T-cell (primary cell): ENCODE results near the gene CDC42BPG. TPM values are rescaled to one million over a fixed set of nuclear protein-coding genes. Genes with fewer than 3 reads are reported as not detected.
A peak's percentile ranks its signal among the peaks of the same experiment; 100 is the strongest.

Experiments used
- ATAC-seq, 4 experiments: fragments of 200-7000 bp in 3 of 4; fragments of 150-1000 bp in 1 of 4; cut with Tn5 transposase; replicated peaks in 1 of 4; 1 replicate in 3 of 4; 2 replicates in 1 of 4; pipeline ENCODE4 v1.10.0; 2021; ENCODE audit warnings: moderate library complexity in 3 of 4, mild to moderate bottlenecking in 2 of 4, moderate number of reproducible peaks in 1 of 4
- CTCF ChIA-PET, 2 donors: fragments of 300-600 bp; sonication (Branson Sonifier 250); formaldehyde crosslinking; loops; one replicate each; lab custom pipeline; 2022; ENCODE audit warnings: antibody characterized with exemption in 2 of 2; lab: Charles Lee
- POLR2A ChIA-PET, 2 donors: fragments of 300-600 bp; sonication (Branson Sonifier 250); formaldehyde crosslinking; loops; one replicate each; lab custom pipeline; 2022; ENCODE audit warnings: antibody characterized with exemption in 2 of 2; lab: Charles Lee
- DNase-seq, 35 experiments: peaks; one replicate each; pipeline versions ENCODE4 v3.0.0 to v3.0.0-alpha.2; 2013 to 2023
- H3K27ac ChIP-seq: one replicate; pipeline ENCODE4 v1.5.1; 2013; ENCODE audit warnings: low read length
- H3K27me3 ChIP-seq, 2 experiments: replicated peaks in 1 of 2; 1 replicate in 1 of 2; 2 replicates in 1 of 2; pipeline versions ENCODE4 v1.6.1 to v1.7.0; 2013; ENCODE audit warnings: low read length in 1 of 2, mixed read lengths in 1 of 2; ENCODE audit not compliant: control insufficient read depth in 2 of 2, insufficient read depth in 2 of 2; ENCODE audit errors: extremely low read depth in 1 of 2
- H3K36me3 ChIP-seq, 2 donors: 1 replicate in 1 of 2; 2 replicates in 1 of 2; pipeline versions ENCODE4 v1.6.1 to v1.7.0; 2013; ENCODE audit warnings: low read length in 1 of 2; ENCODE audit not compliant: control insufficient read depth in 2 of 2, insufficient read depth in 1 of 2; ENCODE audit errors: extremely low read depth in 1 of 2
- H3K4me1 ChIP-seq, 2 experiments: 1 replicate in 1 of 2; 2 replicates in 1 of 2; pipeline versions ENCODE4 v1.6.1 to v1.7.0; 2013; ENCODE audit warnings: low read length in 2 of 2, mixed read lengths in 1 of 2; ENCODE audit not compliant: insufficient read depth in 2 of 2, control insufficient read depth in 1 of 2; ENCODE audit errors: extremely low read depth in 1 of 2
- H3K4me3 ChIP-seq, 2 donors: 1 replicate in 1 of 2; 2 replicates in 1 of 2; pipeline versions ENCODE4 v1.5.1 to v1.7.0; 2013; ENCODE audit warnings: mild to moderate bottlenecking in 2 of 2, low read length in 1 of 2, moderate library complexity in 1 of 2; ENCODE audit not compliant: control insufficient read depth in 1 of 2; ENCODE audit errors: extremely low read depth in 1 of 2
- H3K9me3 ChIP-seq: 2 replicates; pipeline ENCODE4 v1.7.0; 2013
- H3K27ac Mint-ChIP-seq, 2 donors: one replicate each; pipeline ENCODE4 v1.8.0; 2020 to 2021; ENCODE audit warnings: mild to moderate bottlenecking in 2 of 2, mixed read lengths in 2 of 2
- H3K27me3 Mint-ChIP-seq, 2 donors: one replicate each; pipeline ENCODE4 v1.8.0; 2021 to 2022; ENCODE audit warnings: mixed read lengths in 2 of 2
- H3K36me3 Mint-ChIP-seq: one replicate; pipeline ENCODE4 v1.8.0; 2021; ENCODE audit warnings: mixed read lengths
- H3K4me1 Mint-ChIP-seq, 3 donors: one replicate each; pipeline ENCODE4 v1.8.0; 2020 to 2022; ENCODE audit warnings: mixed read lengths in 3 of 3, mild to moderate bottlenecking in 1 of 3
- H3K4me3 Mint-ChIP-seq, 3 donors: one replicate each; pipeline ENCODE4 v1.8.0; 2020 to 2022; ENCODE audit warnings: mild to moderate bottlenecking in 3 of 3, mixed read lengths in 3 of 3, moderate library complexity in 3 of 3
- H3K9me3 Mint-ChIP-seq, 3 donors: one replicate each; pipeline ENCODE4 v1.8.0; 2020 to 2022; ENCODE audit warnings: mixed read lengths in 3 of 3
- WGBS: methylation state at CpG from one replicate; pipeline ENCODE4 v1.1.5; 2013; ENCODE audit warnings: missing lambda C conversion rate; ENCODE audit not compliant: insufficient coverage; 5-methylcytosine and 5-hydroxymethylcytosine counted together
- total RNA-seq, 35 experiments: library from RNA in 6 of 35; stranded (reverse) in 6 of 35; fragments of 120-200 nt in 1 of 35; gene quantifications; one replicate each; pipeline versions ENCODE4 v1.2.1 to v1.2.4 and lab custom pipeline; 2013 to 2026

Gene CDC42BPG
- total RNA-seq, 5 donors from 2014 or later (not counting 1 experiment from before 2014, with no cell fraction given) = 7.4 to 10.5 (median 9.1) TPM

- peak in 3 of 4 experiments; percentile 43 to 54 (median 54) for ATAC-seq
- Histone ChIP-seq H3K27me3 (no peaks in the 10 kb centered on the region), H3K27ac (peak overlapping the region; percentile 89), H3K36me3 (peaks cover 7 to 30% of the 10 kb centered on the region in 2 donors), H3K9me3 (no peaks in the 10 kb centered on the region), H3K4me3 (peak overlapping the region; percentile 29 to 39), H3K4me1 (peaks cover 67 to 100% of the 10 kb centered on the region in 2 experiments)
- Mint-ChIP-seq H3K27me3 (no peaks in the 10 kb centered on the region), H3K36me3 (peaks cover 25% of the 10 kb centered on the region), H3K4me1 (peaks cover 88 to 94% (median 93%) of the 10 kb centered on the region in 3 donors), H3K27ac (peak overlapping the region; percentile 98 to 99), H3K9me3 (no peaks in the 10 kb centered on the region), H3K4me3 (peak overlapping the region; percentile 68 to 82 (median 74))
- CTCF ChIA-PET = interaction anchor here in 1 of 2 donors (0.6 to 1.6 kb wide), 3 partner anchors 11 to 35 kb away, joined by 3 to 5 read pairs (median 3); no protein-coding TSS in a partner anchor
- peak in 3 of 35 experiments; percentile 16 to 41 (median 37) for DNase-seq
- 19% methylated on average over 8 of the region's 18 CpGs for WGBS
- POLR2A ChIA-PET = interaction anchor here (0.5 to 2.1 kb wide), 3 partner anchors 10 to 78 kb away, joined by 3 to 7 read pairs (median 4); no protein-coding TSS in a partner anchor
Observed at GRCh38 chr11:64864473-64865285, 20.2 kb upstream of the CDC42BPG start.

- Mint-ChIP-seq H3K27ac (peak overlapping the region; percentile 98 to 99), H3K4me1 (peaks cover 88 to 94% (median 94%) of the 10 kb centered on the region in 3 donors), H3K4me3 (peak overlapping the region; percentile 68 to 82 (median 74)), H3K36me3 (peaks cover 25% of the 10 kb centered on the region), H3K9me3 (no peaks in the 10 kb centered on the region), H3K27me3 (no peaks in the 10 kb centered on the region)
- ChIA-PET CTCF (interaction anchor here in 1 of 2 donors (0.6 to 1.8 kb wide), 3 partner anchors 11 to 24 kb away, joined by 3 to 5 read pairs (median 3); no protein-coding TSS in a partner anchor), POLR2A (interaction anchor here in 1 of 2 donors (0.6 kb wide), 1 partner anchor 10 kb away, joined by 3 read pairs; no protein-coding TSS in a partner anchor)
- peaks cover 7 to 26% of the 10 kb centered on the region in 2 donors for H3K36me3 ChIP-seq
- H3K27ac ChIP-seq = peak overlapping the region; percentile 89
- WGBS = 48% methylated on average over 9 of the region's 9 CpGs
- H3K9me3 ChIP-seq = no peaks in the 10 kb centered on the region
- H3K4me3 ChIP-seq = peak overlapping the region; percentile 11 to 39
- DNase-seq (no peak), ATAC-seq (no peak)
- peaks cover 70 to 100% of the 10 kb centered on the region in 2 experiments for H3K4me1 ChIP-seq
- H3K27me3 ChIP-seq = no peaks in the 10 kb centered on the region
Observed at GRCh38 chr11:64864135-64864472, 19.7 kb upstream of the CDC42BPG start.

GRCh38 chr11:64863391-64864060 lies 19.1 kb upstream of the CDC42BPG start:
- Histone ChIP-seq H3K36me3 (peaks cover 7 to 28% of the 10 kb centered on the region in 2 donors), H3K27ac (peak overlapping the region; percentile 89), H3K4me1 (peaks cover 68 to 100% of the 10 kb centered on the region in 2 experiments), H3K27me3 (no peaks in the 10 kb centered on the region), H3K9me3 (no peaks in the 10 kb centered on the region), H3K4me3 (peak overlapping the region; percentile 35 to 39)
- peaks cover 88 to 94% (median 94%) of the 10 kb centered on the region in 3 donors for H3K4me1 Mint-ChIP-seq
- ATAC-seq = no peak
- no peak for DNase-seq
- 79% methylated on average over 22 of the region's 23 CpGs for WGBS
- H3K27me3 Mint-ChIP-seq = no peaks in the 10 kb centered on the region
- peak overlapping the region; percentile 98 to 99 for H3K27ac Mint-ChIP-seq
- peaks cover 27% of the 10 kb centered on the region for H3K36me3 Mint-ChIP-seq
- ChIA-PET POLR2A (interaction anchor here in 1 of 2 donors (0.6 to 1.0 kb wide), 2 partner anchors 10 to 14 kb away, joined by 3 to 4 read pairs; no protein-coding TSS in a partner anchor), CTCF (interaction anchor here (0.5 to 1.8 kb wide), 5 partner anchors 10 to 24 kb away, joined by 3 to 5 read pairs (median 3); no protein-coding TSS in a partner anchor)
- H3K9me3 Mint-ChIP-seq = no peaks in the 10 kb centered on the region
- H3K4me3 Mint-ChIP-seq = peak overlapping the region; percentile 68 to 82 (median 74)

- Histone ChIP-seq H3K4me1 (peaks cover 69 to 100% of the 10 kb centered on the region in 2 experiments), H3K27me3 (no peaks in the 10 kb centered on the region), H3K9me3 (no peaks in the 10 kb centered on the region), H3K36me3 (peaks cover 7 to 25% of the 10 kb centered on the region in 2 donors), H3K4me3 (peak overlapping the region; percentile 13 to 35), H3K27ac (peak overlapping the region; percentile 89)
- ATAC-seq = no peak
- WGBS = 46% methylated on average over 4 of the region's 9 CpGs
- no peaks in the 10 kb centered on the region for H3K27me3 Mint-ChIP-seq
- H3K4me1 Mint-ChIP-seq = peaks cover 86 to 94% (median 92%) of the 10 kb centered on the region in 3 donors
- ChIA-PET POLR2A (interaction anchor here in 1 of 2 donors (1.0 kb wide), 1 partner anchor 14 kb away, joined by 4 read pairs; no protein-coding TSS in a partner anchor), CTCF (interaction anchor here in 1 of 2 donors (0.9 to 1.8 kb wide), 5 partner anchors 11 to 25 kb away, joined by 3 to 5 read pairs (median 3); no protein-coding TSS in a partner anchor)
- no peak for DNase-seq
- H3K4me3 Mint-ChIP-seq = peak overlapping the region; percentile 68 to 82 (median 69)
- H3K27ac Mint-ChIP-seq = peak overlapping the region; percentile 98 to 99
- peaks cover 24% of the 10 kb centered on the region for H3K36me3 Mint-ChIP-seq
- no peaks in the 10 kb centered on the region for H3K9me3 Mint-ChIP-seq
Observed at GRCh38 chr11:64862987-64863390, 18.5 kb upstream of the CDC42BPG start.

- Mint-ChIP-seq H3K27ac (peak overlapping the region; percentile 97 to 99), H3K36me3 (peaks cover 25% of the 10 kb centered on the region), H3K27me3 (no peaks in the 10 kb centered on the region), H3K4me1 (peaks cover 86 to 94% (median 90%) of the 10 kb centered on the region in 3 donors), H3K4me3 (peak overlapping the region; percentile 70 to 82 (median 71)), H3K9me3 (no peaks in the 10 kb centered on the region)
- ChIA-PET POLR2A (interaction anchor here (0.6 to 3.0 kb wide), 3 partner anchors 12 to 14 kb away, joined by 3 to 24 read pairs (median 4); no protein-coding TSS in a partner anchor), CTCF (interaction anchor here in 1 of 2 donors (1.5 to 1.7 kb wide), 2 partner anchors 8 to 12 kb away, joined by 4 to 9 read pairs; no protein-coding TSS in a partner anchor)
- Histone ChIP-seq H3K4me1 (peaks cover 80 to 100% of the 10 kb centered on the region in 2 experiments), H3K27ac (peak overlapping the region; percentile 89), H3K27me3 (no peaks in the 10 kb centered on the region), H3K36me3 (peaks cover 9 to 32% of the 10 kb centered on the region in 2 donors), H3K9me3 (no peaks in the 10 kb centered on the region), H3K4me3 (peak overlapping the region in 1 of 2 donors; percentile 8)
- 4% methylated on average over 3 of the region's 6 CpGs for WGBS
- DNase-seq = peak in 3 of 35 experiments; percentile 40 to 55 (median 43)
- ATAC-seq = peak in 1 of 4 experiments; percentile 22
Observed at GRCh38 chr11:64861227-64861975, 16.9 kb upstream of the CDC42BPG start.
